ENCODE results near the gene WEE2.

GRCh38 chr7:141752634-141753033 lies 44.5 kb downstream of the WEE2 start:
- no peak for TF ChIP-seq POLR2AphosphoS5 (IDR thresholded peaks at IDR 0.05; ENCODE audit: low read depth, low read length)
- no peak for TF ChIP-seq POLR2A (IDR thresholded peaks at IDR 0.05; ENCODE audit: low read depth, low read length)

All from GM12892 (cell line).